HG03439 (cell line): ENCODE data around the gene ASTN2.

Experiments used
- ATAC-seq: cut with Tn5 transposase; IDR thresholded peaks from one replicate; pipeline ENCODE4 v1.9.1; 2021; ENCODE audit warnings: mild to moderate bottlenecking, moderate library complexity; ENCODE audit not compliant: unreplicated experiment

Gene ASTN2

DNA sequence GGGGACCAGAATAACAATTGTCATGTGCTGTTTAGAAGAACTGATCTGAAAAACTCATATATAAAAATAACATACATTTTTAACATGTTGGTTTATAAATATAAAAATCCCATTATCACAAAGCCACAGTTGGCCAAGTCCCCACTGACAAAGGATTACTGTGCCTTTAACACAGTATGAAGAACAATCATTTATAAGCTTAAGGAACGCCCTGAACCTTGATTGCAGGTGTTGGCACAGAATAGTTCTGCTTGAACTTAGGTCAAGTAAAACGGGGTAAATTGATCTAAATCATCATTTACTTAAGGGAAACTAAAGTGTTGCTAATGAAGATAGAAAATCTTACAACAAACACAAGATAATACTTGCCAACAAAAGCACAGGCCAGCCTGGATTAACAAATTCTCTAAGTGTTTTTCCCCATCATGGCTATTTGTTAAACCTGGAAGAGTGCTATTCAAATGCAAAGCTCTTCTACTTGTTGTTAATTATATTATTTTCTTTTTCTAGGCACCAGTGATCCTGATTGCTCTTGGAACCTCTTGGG is 46.1 kb downstream of the ASTN2 start:
- ATAC-seq = no peak

DNA sequence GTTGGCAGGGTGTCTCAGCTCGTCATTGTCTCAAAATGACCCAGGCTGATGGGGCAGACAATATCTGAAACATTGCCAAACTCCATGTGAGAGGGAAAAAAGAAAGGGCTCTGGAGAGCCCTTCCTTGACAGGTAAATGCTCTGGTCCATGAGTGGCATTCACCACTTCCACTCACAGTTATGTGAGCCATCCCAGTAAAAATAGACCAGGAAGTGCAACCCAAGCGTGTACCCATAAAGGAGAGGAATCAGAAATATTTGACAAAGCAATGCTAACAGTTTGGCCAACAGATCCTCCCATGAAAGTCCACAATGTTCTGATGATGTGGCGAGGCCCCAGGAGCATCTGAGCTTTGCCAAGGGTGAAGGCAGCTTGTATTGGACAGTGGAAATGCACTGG is 49.4 kb downstream of the ASTN2 start:
- no peak for ATAC-seq

DNA sequence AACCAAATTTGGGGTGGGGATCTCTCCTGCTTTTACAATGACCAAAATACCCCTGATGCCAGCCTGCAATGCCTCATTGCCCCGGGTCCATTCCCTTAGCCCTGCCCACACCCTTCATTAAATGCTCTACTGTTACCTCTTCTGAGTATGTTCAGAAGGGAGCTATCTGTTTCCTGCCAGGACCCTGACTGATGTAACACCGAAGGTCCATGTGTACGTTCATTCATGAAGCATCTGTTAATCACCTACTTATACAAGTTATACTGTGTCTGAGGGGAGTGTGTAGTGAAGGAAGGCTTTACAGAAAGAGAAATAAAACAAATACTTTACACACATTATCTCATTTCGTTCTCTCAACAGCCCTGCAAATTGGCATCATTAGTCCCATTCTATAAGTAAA is 51.9 kb downstream of the ASTN2 start:
- no peak for ATAC-seq

DNA sequence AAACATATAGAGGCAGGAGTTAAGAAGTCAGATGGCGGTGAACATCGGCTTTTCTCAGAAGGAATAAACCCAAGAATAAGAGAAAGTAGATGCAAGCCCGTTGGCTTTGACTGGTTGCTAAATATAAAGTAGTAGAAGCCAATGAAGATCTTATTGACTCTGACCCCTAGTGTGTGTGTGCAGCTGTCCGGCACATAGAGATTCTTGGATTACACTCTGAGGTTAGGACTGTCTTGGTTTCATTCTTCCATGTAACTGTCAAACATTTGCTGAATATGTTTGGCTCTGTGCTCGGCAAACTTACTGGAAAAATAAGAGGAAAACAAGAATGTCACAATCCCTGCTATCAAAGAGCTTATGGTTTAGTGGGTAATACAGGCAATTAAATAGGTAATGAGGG is 54.9 kb downstream of the ASTN2 start:
- no peak for ATAC-seq

DNA sequence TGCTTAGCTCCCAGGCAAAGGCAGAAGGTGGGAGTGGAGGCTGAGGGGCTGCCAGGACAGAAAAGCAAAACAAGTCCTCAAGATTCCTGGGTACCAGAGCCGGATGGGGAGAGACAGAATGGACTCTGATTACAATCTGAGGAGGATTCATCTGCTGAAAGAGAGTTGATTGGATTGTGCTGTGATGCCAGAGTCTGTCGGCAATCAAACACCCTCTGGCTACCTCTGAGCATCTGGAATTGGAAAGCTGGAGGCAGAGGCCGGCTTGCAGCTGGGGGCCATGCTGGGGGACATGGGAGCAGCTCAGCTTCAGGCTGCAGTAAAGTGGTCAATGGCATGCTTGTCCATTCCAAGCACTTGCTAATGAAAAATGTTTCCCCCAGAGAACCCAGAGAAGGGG is 59.3 kb downstream of the ASTN2 start:
- no peak for ATAC-seq

DNA sequence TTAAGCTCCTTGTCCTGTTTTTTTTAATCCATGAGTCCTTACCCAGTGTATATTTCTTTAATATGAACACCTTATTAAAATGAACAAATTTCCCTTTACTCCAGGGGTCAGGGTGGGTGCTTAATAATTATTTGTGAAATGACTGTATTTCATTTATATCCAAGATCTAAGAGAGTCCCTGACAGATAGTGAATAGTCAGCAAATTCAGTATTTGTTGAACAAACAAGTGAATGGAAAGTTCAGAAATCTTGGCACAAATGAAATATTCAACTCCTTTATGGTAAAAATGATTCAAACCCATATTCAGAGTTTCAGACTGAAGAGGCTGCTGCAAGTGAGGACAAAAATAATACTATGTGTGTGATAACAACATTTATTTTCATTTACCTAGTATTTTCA is 59.9 kb downstream of the ASTN2 start:
- no peak for ATAC-seq

DNA sequence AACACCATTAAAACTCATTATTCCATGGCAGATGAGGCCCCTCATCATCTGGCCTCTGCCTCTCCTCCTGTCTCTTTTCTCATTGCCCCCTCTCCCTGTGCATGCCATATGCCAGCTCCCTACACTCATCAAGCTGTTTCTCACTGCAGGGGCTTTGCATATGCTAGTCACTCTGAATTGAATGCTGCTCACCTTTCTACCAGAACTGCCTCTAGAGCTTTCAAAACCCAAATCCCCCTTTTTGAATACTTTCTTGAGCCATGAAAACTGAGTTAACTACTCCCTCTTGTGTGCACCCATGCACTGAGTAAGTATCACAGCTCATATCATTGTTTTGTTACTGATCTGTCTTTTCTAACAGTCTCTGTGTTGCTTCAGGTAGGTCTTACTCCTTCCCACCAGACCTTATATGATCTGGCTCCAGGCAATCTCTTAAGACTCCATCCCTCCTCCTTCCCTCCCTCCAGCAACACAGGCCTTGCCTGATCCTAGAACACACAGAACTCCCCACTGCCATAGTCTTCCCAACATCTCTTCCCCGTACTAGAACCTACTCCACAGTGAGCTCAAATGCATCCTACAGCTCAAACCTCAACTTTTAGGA is 60.5 kb downstream of the ASTN2 start:
- no peak for ATAC-seq

DNA sequence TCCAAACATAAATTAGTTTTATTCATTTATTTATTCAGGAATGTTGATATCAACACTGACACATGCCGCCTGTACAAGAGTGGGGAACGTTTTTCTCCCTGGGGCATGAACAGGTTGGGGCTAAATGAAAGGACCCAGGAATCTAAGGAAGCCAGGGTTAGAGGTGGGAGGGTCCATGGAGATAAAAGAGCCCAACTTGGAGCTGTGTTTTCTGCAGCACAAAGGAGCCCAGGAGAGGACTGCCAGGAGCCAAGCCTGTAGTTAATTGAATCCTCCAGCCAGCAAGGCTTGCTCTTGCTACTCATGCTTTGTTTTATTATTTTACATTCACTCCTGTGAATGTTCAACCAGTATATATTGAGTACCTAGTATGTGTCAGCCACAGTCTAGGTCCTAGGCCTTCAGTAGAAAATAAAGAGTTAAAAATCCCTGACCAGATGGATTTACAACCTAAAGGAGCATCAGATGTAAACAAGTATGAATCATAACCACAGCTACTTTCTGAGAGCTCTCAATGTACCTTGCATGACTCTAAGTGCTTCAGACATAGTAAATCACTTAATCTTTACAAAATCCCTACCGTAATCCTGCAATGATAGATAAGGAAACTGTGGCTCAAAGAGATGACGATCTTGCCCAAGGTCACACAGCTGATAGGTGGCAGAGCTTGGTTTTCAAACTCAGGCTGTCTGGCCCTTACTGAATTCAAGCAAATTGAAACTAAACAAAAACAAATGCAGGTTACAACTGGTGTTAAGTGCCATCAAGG is 69.8 kb downstream of the ASTN2 start:
- no peak for ATAC-seq

DNA sequence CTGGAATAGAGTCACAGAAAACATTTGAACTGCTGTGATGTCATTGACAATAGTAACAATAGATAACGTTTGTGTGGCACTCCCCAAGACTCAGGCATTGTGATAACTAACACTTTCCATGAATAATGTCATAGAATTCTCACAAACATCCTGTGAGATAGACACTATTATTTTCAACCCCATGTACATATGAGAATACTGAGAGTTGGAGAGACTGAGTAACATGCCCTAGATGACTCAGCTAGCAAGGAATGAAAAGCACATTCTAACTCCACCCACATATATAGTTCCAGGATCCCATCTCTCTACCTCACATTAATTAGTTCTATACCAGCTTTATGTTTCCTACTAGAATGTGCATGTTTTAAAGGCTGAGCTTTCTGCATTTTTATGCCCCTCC is 71.4 kb downstream of the ASTN2 start:
- ATAC-seq = no peak

DNA sequence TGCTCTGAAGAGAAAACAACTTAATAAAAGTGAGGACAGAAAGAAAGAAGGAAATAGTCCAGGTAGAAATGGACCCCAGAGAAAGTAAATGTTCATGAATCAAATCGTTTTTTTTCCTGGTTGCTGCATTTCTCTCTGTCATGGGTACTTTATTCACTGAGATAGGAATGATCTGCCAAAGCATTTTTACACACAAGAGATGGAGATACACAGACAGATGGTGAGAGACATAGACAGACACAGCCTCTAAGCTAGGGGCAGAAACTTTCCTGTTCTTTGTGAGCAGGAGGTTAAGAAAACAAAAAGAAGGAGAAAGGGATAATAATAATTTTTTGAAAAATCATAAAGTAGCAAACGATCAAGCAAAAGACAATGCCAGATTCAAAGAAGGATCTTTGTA is 73.7 kb downstream of the ASTN2 start:
- ATAC-seq = no peak

DNA sequence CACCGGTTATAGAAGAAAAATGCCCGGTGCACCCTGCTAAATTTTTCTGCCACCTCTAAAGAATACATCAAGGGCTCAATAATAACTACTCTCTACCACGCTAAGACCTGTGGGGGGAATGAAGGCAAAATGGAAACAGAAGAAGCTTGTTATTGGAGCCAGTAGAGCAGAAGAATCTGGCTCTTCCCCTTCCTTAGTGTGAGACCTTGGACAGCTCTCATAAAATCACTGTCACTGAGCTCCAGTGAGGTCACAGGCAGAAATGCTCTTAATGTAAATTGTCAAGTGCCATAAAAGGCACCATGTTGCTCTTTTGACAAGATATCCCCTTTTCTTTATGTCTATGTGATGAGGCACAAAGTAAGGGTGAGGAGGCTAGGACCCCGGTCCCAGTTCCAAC is 74.4 kb downstream of the ASTN2 start:
- ATAC-seq = no peak

DNA sequence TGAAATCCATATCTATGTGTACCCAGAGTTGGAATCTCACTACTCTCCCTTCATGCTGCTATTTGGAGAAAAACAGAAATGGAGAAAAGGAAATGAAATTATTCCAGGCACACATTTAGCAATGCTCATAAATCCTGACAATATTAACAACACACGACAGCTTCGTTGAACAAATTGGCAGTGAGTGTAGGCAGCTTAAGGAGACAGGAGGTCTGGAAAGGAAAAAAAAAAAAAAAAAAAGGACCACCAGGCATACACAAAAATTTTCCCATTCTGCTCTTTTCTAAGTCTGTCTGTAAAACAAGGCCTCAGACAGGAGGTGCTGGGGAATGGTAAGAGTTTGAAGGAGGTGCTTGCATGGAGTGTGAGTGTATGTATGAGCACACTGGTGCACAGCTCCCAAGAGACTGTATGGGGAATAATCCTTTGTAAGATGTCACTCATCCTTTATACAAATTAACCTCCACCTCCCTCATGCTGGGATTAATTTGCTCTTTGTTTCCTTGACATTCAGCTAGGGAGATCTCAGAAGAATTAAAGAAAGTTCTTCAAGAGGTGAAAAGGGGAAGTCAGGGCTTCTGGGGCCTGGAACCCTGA is 78.9 kb downstream of the ASTN2 start:
- ATAC-seq = no peak

DNA sequence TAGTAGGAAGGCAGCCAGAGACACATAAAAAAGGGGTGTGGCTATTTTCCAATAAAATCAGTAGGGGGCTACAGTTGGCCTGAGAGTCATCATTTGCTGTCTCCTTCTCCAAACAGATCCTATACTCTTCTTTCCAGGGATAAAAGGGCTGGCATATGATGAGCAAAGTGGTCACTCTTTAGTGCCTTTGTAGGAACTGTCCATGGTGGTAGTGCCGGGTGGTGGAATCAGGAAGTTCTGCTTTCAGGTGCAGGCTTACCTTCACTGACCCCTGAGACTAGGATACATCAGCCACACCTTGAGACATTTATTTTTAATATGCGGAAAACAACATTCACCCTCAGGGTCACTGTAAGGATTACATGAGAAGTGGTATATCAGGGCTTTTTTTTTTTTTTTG is 80.8 kb downstream of the ASTN2 start:
- ATAC-seq = no peak

DNA sequence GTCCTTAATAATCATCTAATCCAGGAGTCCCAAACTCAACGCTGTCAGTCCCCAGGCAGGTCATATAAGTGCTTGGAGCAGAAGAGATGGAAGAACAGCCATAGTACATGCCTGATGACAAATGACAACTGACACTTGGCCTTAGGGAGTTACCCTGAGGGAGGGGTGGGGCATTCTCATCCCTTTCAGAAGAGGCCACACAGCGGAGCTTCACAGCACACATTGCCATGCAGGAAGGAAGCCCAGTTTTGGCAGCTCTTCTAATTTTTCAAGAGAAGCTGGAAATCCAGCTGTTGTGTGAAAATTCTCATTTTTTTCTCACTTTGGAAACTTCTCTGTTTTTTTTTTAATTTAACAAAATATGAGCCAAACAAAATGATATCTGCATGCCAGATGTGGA is 89.0 kb downstream of the ASTN2 start:
- ATAC-seq = no peak

DNA sequence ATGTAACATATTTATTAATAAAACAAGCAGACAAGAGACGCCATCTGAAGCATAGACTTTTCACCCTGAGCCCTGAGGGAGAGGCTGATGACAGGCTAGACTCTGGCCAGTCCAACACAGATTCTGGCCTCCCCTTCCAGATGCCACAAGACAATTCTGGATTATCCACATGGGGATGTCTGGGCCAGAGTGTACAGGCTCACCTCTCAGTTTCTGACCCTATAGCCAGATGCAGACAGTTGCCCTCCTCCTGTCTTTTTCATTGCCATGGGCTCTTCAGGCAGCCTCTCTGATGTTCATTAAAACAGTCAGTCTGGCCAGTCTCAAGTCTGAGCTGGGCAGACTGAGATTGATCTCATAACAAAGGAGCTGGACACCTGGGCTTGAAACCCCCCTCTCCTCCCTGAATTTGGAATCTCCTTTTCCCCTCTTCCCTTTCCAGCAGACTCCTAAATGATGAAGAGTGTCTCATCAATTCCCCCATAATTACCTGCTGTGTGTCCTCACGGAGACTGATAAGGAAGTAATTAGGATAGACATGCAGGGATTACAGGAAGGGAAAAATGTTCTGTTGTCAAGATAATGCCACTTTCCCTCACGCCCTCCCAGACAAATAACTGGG is 89.6 kb downstream of the ASTN2 start:
- ATAC-seq = no peak

DNA sequence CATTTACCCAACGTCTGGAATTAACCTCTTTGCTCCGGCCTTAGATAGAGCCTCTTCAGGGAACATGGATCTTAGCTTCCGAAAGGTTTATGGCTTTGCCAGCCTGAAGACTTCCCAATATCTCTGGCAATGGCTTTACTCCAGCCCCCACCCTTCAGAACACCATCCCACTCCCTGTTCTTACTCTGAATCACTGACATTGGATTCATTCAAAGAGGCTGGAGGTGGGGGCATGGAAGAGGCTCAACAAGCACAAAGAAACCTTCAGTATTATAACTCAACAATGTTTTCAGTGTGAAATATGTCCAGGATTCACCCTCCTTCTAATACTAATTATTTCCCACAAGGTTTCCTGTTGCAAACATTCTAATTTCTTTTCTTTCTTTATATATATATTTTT is 91.5 kb downstream of the ASTN2 start:
- ATAC-seq = no peak

DNA sequence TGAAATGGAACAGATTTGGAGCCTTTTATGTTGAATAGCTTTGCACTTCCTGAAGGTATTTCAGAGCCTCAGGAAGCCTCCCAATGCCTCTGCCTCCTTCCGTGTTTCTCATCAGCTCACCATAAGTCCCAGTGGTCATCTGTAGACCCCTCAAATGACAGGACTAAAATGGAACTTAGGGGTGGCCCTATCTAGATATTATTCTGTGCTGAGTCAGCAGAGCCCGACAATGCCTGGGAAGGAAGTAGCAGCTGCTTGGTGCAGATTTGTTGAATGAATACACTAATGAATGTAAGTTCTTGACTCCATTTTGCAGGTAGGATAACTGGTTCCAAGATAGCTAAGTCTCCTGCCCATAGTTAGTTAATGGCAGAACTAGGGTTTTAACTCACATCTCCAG is 97.7 kb downstream of the ASTN2 start:
- ATAC-seq = no peak

DNA sequence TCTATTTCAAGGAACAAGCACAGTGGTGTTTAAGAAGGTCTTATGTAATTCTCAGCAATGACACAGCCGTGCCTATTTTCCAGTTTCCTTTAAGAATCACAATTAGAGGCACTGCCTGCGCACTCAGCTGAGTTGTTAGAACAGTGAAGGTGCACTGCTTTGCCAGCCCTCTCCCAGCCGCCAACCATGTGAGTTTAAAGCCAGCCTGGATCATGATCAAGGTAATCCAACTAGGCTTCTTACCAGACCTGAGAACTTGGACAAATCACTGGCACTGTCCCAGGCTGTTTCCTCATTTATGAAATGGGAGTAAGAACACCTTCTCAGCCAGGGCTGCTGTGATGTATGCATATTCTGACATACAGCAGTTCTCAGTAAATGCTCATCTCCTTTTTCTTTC is 99.6 kb downstream of the ASTN2 start:
- no peak for ATAC-seq

DNA sequence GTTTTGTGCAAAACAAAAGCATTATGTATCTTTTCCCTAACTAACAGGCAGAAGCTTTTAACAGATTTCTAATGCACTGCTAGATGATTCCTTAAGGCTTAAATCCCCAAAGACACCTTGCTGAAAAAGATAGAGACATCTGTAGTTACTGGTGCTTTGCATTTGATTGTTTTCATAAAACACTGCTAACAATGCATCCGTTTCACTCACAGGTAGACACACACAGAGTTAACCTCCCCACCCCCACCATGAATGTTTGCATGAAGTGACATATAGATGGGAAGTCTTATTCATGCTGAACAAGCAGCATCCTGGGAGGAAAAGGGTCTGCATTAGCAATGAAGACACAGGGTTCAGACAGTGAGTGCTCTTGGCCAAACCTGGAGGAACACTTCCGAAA is 100.9 kb downstream of the ASTN2 start:
- no peak for ATAC-seq

DNA sequence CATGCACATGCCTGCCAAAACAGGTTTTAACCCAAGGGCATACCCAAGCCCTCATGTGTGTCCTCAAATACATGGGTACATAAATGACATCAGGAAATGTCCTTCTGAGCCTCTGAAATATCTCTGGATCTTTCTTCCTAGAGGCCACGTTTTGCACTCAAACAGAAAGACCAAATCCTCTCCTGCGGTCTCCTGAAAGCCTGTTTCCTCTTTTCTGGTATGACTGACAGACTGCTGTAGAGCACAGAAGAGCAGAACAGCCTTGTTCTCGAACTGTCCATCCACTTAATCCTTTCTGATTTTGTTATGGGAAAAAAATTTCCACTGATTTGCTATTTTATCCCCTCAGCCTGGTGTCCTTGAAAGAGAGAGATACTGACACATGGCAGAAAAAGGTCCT is 107.2 kb downstream of the ASTN2 start:
- no peak for ATAC-seq

DNA sequence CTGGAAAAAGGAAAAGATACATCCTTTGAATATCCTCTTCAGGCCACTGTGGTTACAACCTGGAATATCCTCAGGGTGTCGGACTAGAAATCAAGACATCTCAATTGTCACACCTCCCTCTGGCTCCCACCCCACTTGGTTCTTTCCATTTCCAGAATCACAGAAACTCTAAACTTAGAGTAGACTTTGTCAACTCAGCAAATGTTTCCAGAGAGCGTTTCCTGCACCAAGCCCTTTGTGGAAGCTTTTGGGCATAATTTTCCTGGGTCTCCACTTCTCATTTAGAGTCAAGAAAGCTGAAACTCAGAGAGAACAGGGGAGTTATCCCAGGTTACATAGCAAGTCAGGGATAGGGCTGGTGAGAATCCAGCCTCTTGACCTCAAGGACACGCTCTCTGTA is 108.8 kb downstream of the ASTN2 start:
- ATAC-seq = no peak

DNA sequence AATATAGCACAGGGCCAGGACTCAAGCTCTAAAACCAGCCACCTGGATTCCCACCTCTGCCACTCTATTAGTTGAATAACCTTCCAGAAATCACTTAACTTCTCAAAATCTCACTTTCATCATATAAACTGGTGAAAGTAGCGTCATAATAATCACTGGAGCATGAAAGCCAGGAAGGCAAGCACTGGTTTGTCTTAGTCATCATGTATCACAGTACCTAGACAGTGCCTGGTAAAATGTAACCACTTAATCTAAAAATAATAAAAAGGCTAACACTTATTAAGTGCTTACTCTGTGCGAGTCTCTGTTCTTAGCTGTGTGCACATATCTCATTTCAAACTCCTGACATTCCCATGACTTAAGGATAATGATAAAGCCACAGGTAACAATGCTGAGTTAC is 109.4 kb downstream of the ASTN2 start:
- ATAC-seq = no peak
